T-helper 17 cell (primary cell): ENCODE data around the gene NPC1. TPM values are rescaled to one million over a fixed set of nuclear protein-coding genes. Genes with fewer than 3 reads are reported as not detected.

Experiments
- ATAC-seq: fragments of 150-1000 bp; cut with Tn5 transposase; 2 replicates; pipeline ENCODE4 v1.10.0; 2021; ENCODE audit warnings: mild to moderate bottlenecking, moderate library complexity
- DNase-seq, 3 donors: peaks; one replicate each; pipeline versions ENCODE4 v3.0.0 to v3.0.0-alpha.2; 2020 to 2021
- H3K9me3 ChIP-seq: one replicate; pipeline ENCODE4 v1.7.0; 2013; ENCODE audit warnings: low read length, mild to moderate bottlenecking; ENCODE audit not compliant: control insufficient read depth, poor library complexity, severe bottlenecking
- H3K27ac Mint-ChIP-seq: one replicate; pipeline ENCODE4 v1.8.0; 2022; ENCODE audit warnings: mild to moderate bottlenecking, moderate library complexity, mixed read lengths
- H3K27me3 Mint-ChIP-seq: one replicate; pipeline ENCODE4 v1.8.0; 2022; ENCODE audit warnings: mixed read lengths
- H3K36me3 Mint-ChIP-seq: one replicate; pipeline ENCODE4 v1.8.0; 2022; ENCODE audit warnings: low read depth, mixed read lengths
- H3K4me1 Mint-ChIP-seq: one replicate; pipeline ENCODE4 v1.8.0; 2022; ENCODE audit warnings: mild to moderate bottlenecking, mixed read lengths
- H3K4me3 Mint-ChIP-seq: one replicate; pipeline ENCODE4 v1.8.0; 2022; ENCODE audit warnings: mild to moderate bottlenecking, moderate library complexity, mixed read lengths
- total RNA-seq, 4 donors: library from RNA in 2 of 4; stranded (reverse) in 2 of 4; gene quantifications; one replicate each; pipeline ENCODE4 v1.2.3 and lab custom pipeline; 2022 to 2026

The NPC1 gene
- 10 to 100 TPM; 43.5 to 45.8 TPM for total RNA-seq
- 78.2 to 91.7 reads per million in 2 donors for total RNA-seq (lab: John Stamatoyannopoulos, UW)

- H3K27ac Mint-ChIP-seq = peak within 1 kb of the TSS; percentile 91
- H3K4me1 Mint-ChIP-seq = peaks cover 24% of the 10 kb centered on the region
- H3K4me3 Mint-ChIP-seq = peak within 1 kb of the TSS; percentile 90
- no peaks in the 10 kb centered on the region for H3K36me3 Mint-ChIP-seq
- ATAC-seq = peak; percentile 93
- DNase-seq = peak; percentile 86 to 92 (median 90)
- H3K9me3 ChIP-seq = no peaks in the 10 kb centered on the region
- H3K27me3 Mint-ChIP-seq = no peaks in the 10 kb centered on the region
Observed at GRCh38 chr18:23586249-23587196, at the start of gene NPC1. TSS of gene NPC1 (minus strand) at chr18:23586506. CDS start at chr18:23586343, 163 bp downstream.

- no peak for ATAC-seq
- H3K27me3 Mint-ChIP-seq = peaks cover 28% of the 10 kb centered on the region
- DNase-seq = no peak
- no peak overlapping the region for H3K4me3 Mint-ChIP-seq
- peaks cover 4% of the 10 kb centered on the region for H3K4me1 Mint-ChIP-seq
- no peak overlapping the region for H3K27ac Mint-ChIP-seq
- H3K9me3 ChIP-seq = no peaks in the 10 kb centered on the region
- H3K36me3 Mint-ChIP-seq = no peaks in the 10 kb centered on the region
Observed at GRCh38 chr18:23636071-23636399, 49.7 kb upstream of the NPC1 start.

- ATAC-seq (no peak), DNase-seq (no peak)
- peaks cover 28% of the 10 kb centered on the region for H3K27me3 Mint-ChIP-seq
- no peak overlapping the region for H3K4me3 Mint-ChIP-seq
- H3K9me3 ChIP-seq = no peaks in the 10 kb centered on the region
- no peak overlapping the region for H3K27ac Mint-ChIP-seq
- peaks cover 4% of the 10 kb centered on the region for H3K4me1 Mint-ChIP-seq
- no peaks in the 10 kb centered on the region for H3K36me3 Mint-ChIP-seq
Observed at GRCh38 chr18:23635283-23636070, 49.2 kb upstream of the NPC1 start.

- no peaks in the 10 kb centered on the region for H3K36me3 Mint-ChIP-seq
- no peak overlapping the region for H3K4me3 Mint-ChIP-seq
- no peaks in the 10 kb centered on the region for H3K9me3 ChIP-seq
- ATAC-seq = no peak
- H3K27ac Mint-ChIP-seq = no peak overlapping the region
- H3K4me1 Mint-ChIP-seq = peaks cover 4% of the 10 kb centered on the region
- DNase-seq = no peak
- H3K27me3 Mint-ChIP-seq = peaks cover 28% of the 10 kb centered on the region
Observed at GRCh38 chr18:23634692-23635091, 48.4 kb upstream of the NPC1 start.

GRCh38 chr18:23632615-23633014 is 46.3 kb upstream of the NPC1 start:
- no peaks in the 10 kb centered on the region for H3K36me3 Mint-ChIP-seq
- H3K27ac Mint-ChIP-seq = no peak overlapping the region
- ATAC-seq (no peak), DNase-seq (no peak)
- H3K27me3 Mint-ChIP-seq = peaks cover 24% of the 10 kb centered on the region
- H3K9me3 ChIP-seq = no peaks in the 10 kb centered on the region
- H3K4me1 Mint-ChIP-seq = peaks cover 4% of the 10 kb centered on the region
- no peak overlapping the region for H3K4me3 Mint-ChIP-seq

- ATAC-seq (no peak), DNase-seq (no peak)
- Mint-ChIP-seq H3K4me3 (no peak overlapping the region), H3K36me3 (no peaks in the 10 kb centered on the region), H3K4me1 (peaks cover 4% of the 10 kb centered on the region), H3K27ac (no peak overlapping the region), H3K27me3 (peaks cover 24% of the 10 kb centered on the region)
- no peaks in the 10 kb centered on the region for H3K9me3 ChIP-seq
Observed at GRCh38 chr18:23631746-23632145, 45.4 kb upstream of the NPC1 start.

- Mint-ChIP-seq H3K36me3 (no peaks in the 10 kb centered on the region), H3K27me3 (peaks cover 24% of the 10 kb centered on the region), H3K4me1 (peaks cover 4% of the 10 kb centered on the region), H3K27ac (no peak overlapping the region), H3K4me3 (no peak overlapping the region)
- ATAC-seq (no peak), DNase-seq (no peak)
- H3K9me3 ChIP-seq = no peaks in the 10 kb centered on the region
Observed at GRCh38 chr18:23631312-23631711, 45.0 kb upstream of the NPC1 start.

- H3K4me3 Mint-ChIP-seq = no peak overlapping the region
- H3K27me3 Mint-ChIP-seq = peaks cover 18% of the 10 kb centered on the region
- no peak overlapping the region for H3K27ac Mint-ChIP-seq
- peaks cover 2% of the 10 kb centered on the region for H3K4me1 Mint-ChIP-seq
- DNase-seq = no peak
- no peaks in the 10 kb centered on the region for H3K36me3 Mint-ChIP-seq
- H3K9me3 ChIP-seq = no peaks in the 10 kb centered on the region
- ATAC-seq = no peak
Observed at GRCh38 chr18:23629444-23629946, 43.2 kb upstream of the NPC1 start.

GRCh38 chr18:23627970-23628369 is 41.7 kb upstream of the NPC1 start:
- Mint-ChIP-seq H3K4me1 (peaks cover 2% of the 10 kb centered on the region), H3K4me3 (no peak overlapping the region), H3K27me3 (peaks cover 13% of the 10 kb centered on the region), H3K36me3 (no peaks in the 10 kb centered on the region), H3K27ac (no peak overlapping the region)
- no peaks in the 10 kb centered on the region for H3K9me3 ChIP-seq
- DNase-seq (no peak), ATAC-seq (no peak)

GRCh38 chr18:23627321-23627720 is 41.0 kb upstream of the NPC1 start:
- peaks cover 13% of the 10 kb centered on the region for H3K27me3 Mint-ChIP-seq
- no peaks in the 10 kb centered on the region for H3K9me3 ChIP-seq
- no peak overlapping the region for H3K27ac Mint-ChIP-seq
- no peaks in the 10 kb centered on the region for H3K36me3 Mint-ChIP-seq
- H3K4me1 Mint-ChIP-seq = peaks cover 3% of the 10 kb centered on the region
- no peak for ATAC-seq
- DNase-seq = no peak
- H3K4me3 Mint-ChIP-seq = no peak overlapping the region

GRCh38 chr18:23626451-23627279 is 40.4 kb upstream of the NPC1 start:
- H3K36me3 Mint-ChIP-seq = no peaks in the 10 kb centered on the region
- peaks cover 20% of the 10 kb centered on the region for H3K27me3 Mint-ChIP-seq
- no peaks in the 10 kb centered on the region for H3K9me3 ChIP-seq
- no peak overlapping the region for H3K4me3 Mint-ChIP-seq
- no peak for DNase-seq
- ATAC-seq = no peak
- no peak overlapping the region for H3K27ac Mint-ChIP-seq
- H3K4me1 Mint-ChIP-seq = peaks cover 5% of the 10 kb centered on the region

GRCh38 chr18:23623040-23623439 is 36.7 kb upstream of the NPC1 start:
- H3K4me3 Mint-ChIP-seq = no peak overlapping the region
- ATAC-seq (no peak), DNase-seq (no peak)
- H3K36me3 Mint-ChIP-seq = peaks cover 8% of the 10 kb centered on the region
- H3K27ac Mint-ChIP-seq = no peak overlapping the region
- peaks cover 12% of the 10 kb centered on the region for H3K4me1 Mint-ChIP-seq
- H3K9me3 ChIP-seq = no peaks in the 10 kb centered on the region
- H3K27me3 Mint-ChIP-seq = peaks cover 46% of the 10 kb centered on the region
